SHP77 (cell line): ENCODE data around the gene COG7.

Experiments
- DNase-seq, 2 experiments: peaks; one replicate each; lab custom pipeline; 2025; lab: John Stamatoyannopoulos, UW

Gene COG7

DNA sequence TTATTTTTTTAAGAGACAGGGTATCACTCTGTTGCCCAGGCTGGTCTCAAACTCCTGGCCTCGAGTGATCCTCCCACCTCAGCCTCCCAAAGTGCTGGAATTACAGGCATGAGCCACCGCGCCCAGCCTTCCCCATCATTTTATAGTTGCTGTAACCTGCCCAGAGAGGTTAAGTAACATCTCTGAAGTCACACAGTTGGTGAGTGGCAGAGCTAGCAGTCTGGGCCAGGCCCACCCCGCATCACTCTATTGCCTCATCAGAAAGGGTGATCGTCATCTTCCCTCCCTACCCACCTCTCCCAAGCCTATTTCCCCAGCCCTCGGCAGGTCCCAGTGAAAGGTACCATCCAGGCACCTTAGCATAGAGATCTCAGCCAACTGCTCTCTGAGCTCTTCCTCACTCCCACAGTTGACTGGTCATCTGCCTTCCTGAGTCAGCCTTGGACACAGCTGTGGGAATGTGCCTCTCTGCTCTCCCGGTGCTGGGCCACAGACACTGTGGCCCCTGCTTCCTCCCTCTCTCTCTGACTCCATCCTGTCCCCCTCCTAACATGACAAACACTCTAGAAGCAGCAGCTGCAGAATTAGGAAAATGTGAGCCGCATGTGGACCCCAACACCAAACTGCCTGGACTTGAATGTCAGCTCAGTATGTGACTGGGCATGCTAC, 93.8 kb downstream of the COG7 start:
- DNase-seq = no peak

DNA sequence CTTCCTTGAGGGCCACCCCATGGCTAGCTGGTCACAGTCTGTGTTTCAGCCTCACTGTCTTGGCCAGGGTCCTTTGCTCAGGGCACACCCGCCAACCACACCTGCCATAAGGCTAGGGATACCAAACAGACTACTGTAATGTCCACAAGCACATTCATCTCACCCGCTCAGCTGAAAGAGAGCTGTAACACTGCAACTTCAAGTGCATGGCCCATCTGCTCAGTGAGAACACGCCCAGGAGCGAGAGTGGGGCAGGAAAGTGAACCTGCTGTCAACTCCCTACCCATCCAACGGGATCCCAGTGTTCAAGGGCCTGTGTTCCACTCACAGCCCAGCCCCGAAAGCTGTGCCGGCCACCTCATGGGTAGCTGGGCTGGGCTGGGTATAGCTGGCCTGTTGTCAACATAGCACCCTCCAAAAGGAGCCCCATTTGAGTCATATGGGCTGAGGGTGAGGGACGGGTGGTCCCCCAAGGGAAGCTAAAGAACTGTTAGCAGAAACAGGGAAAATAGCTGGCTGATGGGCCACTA, 95.2 kb downstream of the COG7 start:
- DNase-seq = peak in 1 of 2 experiments; percentile 39

DNA sequence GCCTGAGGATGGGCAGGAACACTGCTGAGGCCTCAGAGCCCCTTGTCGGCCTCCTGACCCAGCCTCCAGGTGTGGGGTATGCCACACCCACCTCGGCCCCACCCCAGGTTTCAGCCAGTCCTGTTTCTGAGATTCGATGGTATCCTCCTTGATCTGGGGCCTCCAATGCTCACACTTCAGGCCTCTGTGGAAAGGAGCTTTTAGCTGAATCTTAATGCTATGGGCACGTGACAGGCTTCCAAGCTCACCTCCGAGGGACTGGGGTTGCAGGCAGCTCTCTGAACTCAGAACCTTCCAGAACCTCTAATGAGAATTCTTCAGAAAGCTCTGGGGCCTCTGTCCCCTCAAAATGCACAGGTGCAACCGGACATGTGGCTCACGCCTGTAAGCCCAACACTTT, 96.0 kb downstream of the COG7 start:
- DNase-seq = no peak

DNA sequence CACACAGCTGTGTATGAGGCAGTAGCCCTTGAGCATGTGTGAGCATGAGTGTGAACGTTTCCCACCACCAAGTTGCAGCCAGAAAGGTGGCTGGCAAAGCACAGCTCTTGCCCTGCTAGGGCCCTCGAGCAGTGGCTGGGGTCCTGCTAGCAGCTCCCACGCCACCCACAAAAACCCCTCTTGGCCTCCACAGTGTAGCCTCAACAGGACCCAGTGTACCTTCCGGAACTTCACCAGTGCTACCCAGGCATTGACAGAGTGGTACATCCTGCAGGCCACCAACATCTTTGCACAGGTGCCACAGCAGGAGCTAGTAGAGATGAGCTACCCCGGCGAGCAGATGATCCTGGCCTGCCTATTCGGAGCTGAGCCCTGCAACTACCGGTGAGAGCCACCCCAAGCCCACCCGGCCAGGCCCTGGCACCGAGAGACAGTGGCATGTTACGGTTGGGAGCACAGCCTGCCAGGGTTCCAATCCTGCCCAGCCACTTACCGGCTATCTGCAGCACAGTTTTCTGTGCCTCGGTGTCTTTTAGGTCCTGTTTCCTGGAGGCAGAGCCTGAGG, 97.8 kb downstream of the COG7 start:
- DNase-seq = no peak

DNA sequence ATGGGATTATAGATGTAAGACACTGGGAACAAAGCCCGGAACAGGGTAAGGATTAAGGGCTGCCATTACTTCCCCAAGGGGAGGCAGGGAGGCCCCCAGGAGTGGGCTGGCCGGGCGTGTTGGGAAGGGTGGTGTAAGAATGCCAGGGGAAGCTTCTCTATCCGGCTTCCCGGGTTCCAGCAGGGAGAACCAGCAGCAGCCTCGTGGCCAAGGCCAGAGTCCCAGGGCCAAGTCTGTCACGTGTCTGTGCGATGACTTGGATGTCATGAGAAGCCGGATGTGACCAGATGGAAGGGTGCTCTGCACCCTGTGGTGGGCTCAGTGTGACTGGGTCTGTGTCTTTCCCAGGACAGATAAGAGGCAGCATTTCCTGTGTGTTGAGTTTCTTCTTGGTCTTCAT, 98.7 kb downstream of the COG7 start:
- DNase-seq = no peak

DNA sequence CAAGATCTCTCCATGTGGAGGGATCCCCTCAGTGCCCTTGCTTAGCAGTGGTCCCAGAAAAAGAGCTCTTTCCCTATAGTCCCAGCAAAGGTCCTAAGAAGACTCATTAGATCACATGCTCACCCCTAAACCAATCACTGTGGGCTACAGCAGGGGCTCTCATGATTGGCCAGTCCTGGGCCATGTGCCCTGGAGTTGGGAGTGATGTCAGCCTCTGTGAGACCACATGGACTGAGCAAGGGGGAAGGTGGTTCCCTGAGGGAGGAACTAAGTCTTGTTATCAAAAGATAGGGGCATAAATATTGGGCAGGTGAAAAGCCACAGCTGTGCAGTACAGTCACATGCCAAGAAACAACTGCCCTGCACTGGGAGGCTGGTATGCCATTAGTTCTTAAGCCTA, 99.5 kb downstream of the COG7 start:
- no peak for DNase-seq

DNA sequence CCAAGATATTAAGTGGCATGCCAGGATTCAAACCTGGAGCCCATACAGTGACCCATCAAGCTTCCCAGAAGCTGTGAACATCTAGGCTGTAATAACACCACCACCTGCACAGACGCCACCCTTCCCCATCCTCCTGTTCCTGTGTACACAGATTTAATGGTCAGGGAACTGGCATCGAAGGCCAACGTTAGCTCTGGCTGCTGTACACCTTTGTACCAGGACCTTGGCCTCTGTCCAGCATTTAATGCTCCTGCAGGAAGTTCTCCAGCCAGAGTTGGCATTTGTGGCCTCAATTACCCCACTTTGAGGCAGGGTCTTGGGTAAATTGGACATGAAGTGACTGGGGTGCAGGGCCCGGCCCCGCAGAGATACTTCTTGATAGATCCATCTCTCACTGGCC, 101.6 kb downstream of the COG7 start:
- DNase-seq = no peak

DNA sequence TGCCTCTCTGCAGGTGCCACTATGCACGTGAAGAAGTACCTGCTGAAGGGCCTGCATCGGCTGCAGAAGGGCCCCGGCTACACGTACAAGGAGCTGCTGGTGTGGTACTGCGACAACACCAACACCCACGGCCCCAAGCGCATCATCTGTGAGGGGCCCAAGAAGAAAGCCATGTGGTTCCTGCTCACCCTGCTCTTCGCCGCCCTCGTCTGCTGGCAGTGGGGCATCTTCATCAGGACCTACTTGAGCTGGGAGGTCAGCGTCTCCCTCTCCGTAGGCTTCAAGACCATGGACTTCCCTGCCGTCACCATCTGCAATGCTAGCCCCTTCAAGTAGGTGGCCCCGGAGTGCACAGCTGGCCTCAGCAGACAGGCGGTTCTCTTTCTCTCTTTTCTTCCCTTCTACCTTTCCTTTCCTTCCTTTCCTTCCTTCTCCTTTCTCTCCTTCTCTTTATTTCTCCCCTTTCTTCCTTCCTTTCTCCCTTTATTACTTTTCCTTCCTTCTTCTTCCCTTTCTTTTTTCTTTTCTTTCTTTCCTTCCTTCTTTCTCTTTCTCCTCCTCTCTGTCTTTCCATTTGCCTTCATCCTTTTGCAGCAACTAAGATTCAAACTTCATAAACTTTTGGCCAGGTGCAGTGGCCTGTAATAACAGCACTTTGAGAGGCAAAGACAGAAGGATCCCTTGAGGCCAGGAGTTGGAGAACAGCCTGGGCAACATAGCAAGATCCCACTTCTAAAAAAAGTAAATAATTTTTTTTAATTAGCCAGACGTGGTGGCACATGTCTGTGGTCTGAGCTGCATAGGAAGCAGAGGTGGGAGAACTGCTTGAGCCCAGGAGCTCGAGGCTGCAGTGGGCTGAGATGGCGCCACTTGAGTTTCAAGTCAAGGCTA, 104.2 kb downstream of the COG7 start:
- no peak for DNase-seq

- DNase-seq = no peak
These were observed 107.8 kb downstream of the COG7 start for GRCh38 chr16:23345237-23345636.

DNA sequence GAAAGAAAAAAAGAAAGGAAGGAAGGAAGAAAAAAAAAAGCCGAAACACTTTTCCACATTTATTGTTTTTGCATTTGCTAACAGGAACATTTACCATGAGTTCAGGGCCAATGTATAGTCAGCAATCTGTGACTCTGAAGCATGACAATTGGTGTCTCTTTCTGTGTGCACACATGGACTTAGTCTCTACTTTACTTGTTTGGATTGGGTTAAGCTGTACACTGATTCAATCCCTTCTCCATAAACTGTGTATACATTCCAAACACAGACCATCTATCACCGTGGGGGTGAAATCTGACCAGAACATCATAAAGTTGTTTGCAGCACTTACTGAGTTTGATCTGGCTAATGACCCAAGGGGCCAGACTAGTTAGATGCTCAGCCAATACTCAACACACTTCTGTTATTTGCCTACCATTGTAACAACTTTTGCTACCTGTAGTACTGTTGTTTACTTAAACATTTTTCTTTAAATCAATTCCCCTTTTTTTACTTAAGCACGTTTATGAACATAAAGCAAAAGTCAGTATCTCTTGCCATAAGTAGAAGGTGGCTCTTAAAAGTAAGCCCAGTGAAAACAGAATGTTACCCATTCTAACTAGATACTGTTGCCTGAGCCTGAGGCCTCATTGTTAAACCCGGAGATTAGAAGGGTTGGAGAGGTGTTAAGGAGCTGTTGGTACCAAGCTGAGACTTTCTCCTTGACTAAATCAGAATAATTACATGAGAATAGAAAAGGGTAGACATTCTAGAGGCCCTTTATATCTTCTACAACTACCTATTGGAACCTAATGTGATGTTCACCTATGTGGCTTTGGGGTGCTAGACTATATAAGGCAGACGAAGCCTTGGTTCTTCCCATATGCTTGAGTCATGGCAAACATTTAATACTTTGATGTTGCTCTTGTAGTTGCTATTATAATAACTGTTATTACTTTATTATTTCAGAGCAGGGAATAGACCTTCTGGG, 109.1 kb downstream of the COG7 start:
- no peak for DNase-seq

DNA sequence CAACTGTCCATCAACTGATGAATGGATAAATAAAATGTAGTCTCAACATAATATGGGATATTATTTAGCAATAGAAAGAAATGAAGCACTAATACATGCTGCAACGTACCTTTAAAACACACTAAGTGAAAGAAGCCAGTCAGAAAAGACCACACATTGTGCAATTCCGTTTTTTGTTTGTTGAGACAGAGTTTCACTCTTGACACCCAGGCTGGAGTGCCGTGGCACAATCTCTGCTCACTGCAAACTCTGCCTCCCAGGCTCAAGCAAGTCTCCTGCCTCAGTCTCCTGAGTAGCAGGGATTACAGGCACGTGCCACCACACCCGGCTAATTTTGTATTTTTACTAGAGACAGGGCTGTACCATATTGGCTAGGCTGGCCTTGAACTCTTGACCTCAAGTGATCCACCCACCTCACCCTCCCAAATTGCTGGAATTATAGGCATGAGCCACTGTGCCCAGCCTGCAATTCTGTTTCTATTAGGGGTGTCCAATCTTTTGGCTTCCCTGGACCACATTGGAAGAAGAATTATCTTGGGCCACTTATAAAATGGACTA, 110.8 kb downstream of the COG7 start:
- no peak for DNase-seq

DNA sequence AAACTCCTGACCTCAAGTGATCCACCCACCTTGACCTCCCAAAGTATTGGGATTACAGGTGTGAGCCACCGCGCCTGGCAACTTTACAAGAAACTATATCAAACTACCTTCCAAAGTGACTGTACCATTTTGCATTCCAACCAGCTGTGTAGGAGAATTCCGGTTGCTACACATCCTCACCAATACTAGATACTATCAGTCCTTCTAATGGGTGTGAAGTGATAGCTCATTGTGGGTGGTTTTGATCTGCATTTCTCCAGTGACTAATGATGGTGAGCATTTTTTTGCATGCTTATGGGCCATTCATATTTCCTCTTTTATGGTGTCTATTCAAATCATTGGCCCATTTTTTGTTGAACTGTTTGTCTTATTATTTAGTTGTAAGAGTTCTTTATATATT, 113.2 kb downstream of the COG7 start:
- DNase-seq = no peak
